ENCODE measurements around the gene BIRC6. TPM values are rescaled to one million over a fixed set of nuclear protein-coding genes. Genes with fewer than 3 reads are reported as not detected.
A peak's percentile ranks its signal among the peaks of the same experiment; 100 is the strongest.
"Not testable (repeated sequence)": the region's sequence is repeated elsewhere in the genome, so short reads cannot be mapped to it uniquely, and the experiment has no call there.

Gene BIRC6
- total RNA-seq, 3 donors from 2014 or later (not counting 1 experiment from before 2014, with no cell fraction given), result 190 to 225 (median 224) TPM

DNA sequence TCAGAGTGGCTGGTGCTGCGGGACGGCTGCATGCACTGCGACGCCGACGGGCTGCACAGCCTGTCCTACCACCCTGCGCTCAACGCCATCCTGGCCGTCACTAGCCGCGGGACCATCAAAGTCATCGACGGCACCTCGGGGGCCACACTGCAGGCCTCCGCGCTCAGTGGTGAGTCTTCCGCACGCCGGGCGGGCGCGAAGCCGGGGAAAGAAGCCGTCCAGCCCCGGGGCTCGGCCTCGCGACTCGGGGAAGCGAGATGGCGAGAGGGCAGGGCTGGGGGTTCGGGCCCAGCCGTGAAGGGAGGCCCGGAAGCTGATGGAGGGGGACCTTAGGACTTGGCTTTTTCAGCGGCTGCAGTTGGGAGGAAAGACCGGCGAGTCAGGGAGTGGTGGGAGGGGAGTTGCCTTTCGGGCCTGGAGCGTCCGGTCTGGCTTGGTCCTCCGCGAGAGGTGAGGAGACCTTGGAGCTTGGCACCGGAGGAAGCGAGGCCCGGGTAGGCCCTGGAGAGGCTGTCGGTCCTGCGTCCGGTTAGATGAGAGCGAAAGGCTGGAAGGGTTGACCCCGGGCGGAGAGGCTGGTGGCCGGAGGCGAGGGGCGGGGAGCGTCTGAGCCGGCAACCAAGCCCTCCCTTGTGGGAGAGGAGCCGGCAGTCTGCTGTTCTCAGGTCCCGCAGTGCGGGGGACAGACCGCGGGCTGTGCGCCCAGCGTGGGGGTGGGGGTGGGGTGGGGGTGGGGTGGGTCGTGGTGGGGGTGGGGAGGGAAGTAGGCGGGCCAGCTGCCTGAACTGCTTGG lies 691 bp downstream of the BIRC6 start:
- peak overlapping the region; percentile 83 to 93 for H3K27ac Mint-ChIP-seq
- WGBS (ENCODE audit: insufficient coverage), result under 1% methylated on average over 55 of the region's 65 CpGs
- Histone ChIP-seq H3K36me3 (ENCODE audit: control insufficient read depth, insufficient read depth, low read length) (no peaks in the 10 kb centered on the region), H3K27me3 (ENCODE audit: control insufficient read depth, insufficient read depth, low read length) (no peaks in the 10 kb centered on the region), H3K9me3 (ENCODE audit: control insufficient read depth, insufficient read depth, low read length) (no peaks in the 10 kb centered on the region), H3K27ac (ENCODE audit: low read length) (peak overlapping the region; percentile 99), H3K4me1 (ENCODE audit: control insufficient read depth, insufficient read depth, low read length) (peaks cover 12% of the 10 kb centered on the region), H3K4me3 (ENCODE audit: low read length) (peak overlapping the region; percentile 98)
- H3K36me3 Mint-ChIP-seq, result no peaks in the 10 kb centered on the region
- H3K4me3 Mint-ChIP-seq, result peak overlapping the region; percentile 89
- no peaks in the 10 kb centered on the region for H3K27me3 Mint-ChIP-seq (ENCODE audit: low read depth in 2 of 2)
- peaks cover 36 to 53% of the 10 kb centered on the region in 2 donors for H3K4me1 Mint-ChIP-seq
- ATAC-seq, result peak in 2 of 3 donors; percentile 14 to 33
- peak in 1 of 2 donors; percentile 40 for DNase-seq
- intact Hi-C loops (cut with micrococcal nuclease), result loop anchor here (5.0 kb wide), 2 partner anchors 80 to 350 kb away; partner anchors contain the start of gene YIPF4
- no peaks in the 10 kb centered on the region for H3K9me3 Mint-ChIP-seq
- TF ChIP-seq, protein P1, sequence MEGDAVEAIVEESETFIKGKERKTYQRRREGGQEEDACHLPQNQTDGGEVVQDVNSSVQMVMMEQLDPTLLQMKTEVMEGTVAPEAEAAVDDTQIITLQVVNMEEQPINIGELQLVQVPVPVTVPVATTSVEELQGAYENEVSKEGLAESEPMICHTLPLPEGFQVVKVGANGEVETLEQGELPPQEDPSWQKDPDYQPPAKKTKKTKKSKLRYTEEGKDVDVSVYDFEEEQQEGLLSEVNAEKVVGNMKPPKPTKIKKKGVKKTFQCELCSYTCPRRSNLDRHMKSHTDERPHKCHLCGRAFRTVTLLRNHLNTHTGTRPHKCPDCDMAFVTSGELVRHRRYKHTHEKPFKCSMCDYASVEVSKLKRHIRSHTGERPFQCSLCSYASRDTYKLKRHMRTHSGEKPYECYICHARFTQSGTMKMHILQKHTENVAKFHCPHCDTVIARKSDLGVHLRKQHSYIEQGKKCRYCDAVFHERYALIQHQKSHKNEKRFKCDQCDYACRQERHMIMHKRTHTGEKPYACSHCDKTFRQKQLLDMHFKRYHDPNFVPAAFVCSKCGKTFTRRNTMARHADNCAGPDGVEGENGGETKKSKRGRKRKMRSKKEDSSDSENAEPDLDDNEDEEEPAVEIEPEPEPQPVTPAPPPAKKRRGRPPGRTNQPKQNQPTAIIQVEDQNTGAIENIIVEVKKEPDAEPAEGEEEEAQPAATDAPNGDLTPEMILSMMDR (IDR thresholded peaks at IDR 0.05), result no peak

- H3K36me3 Mint-ChIP-seq, result no peaks in the 10 kb centered on the region
- TF ChIP-seq, protein P1 (IDR thresholded peaks at IDR 0.05), result no peak
- peak overlapping the region; percentile 83 to 93 for H3K27ac Mint-ChIP-seq
- no peaks in the 10 kb centered on the region for H3K9me3 Mint-ChIP-seq
- Histone ChIP-seq H3K27me3 (ENCODE audit: control insufficient read depth, insufficient read depth, low read length) (no peaks in the 10 kb centered on the region), H3K36me3 (ENCODE audit: control insufficient read depth, insufficient read depth, low read length) (no peaks in the 10 kb centered on the region), H3K4me1 (ENCODE audit: control insufficient read depth, insufficient read depth, low read length) (peaks cover 15% of the 10 kb centered on the region), H3K27ac (ENCODE audit: low read length) (peak overlapping the region; percentile 99), H3K9me3 (ENCODE audit: control insufficient read depth, insufficient read depth, low read length) (no peaks in the 10 kb centered on the region), H3K4me3 (ENCODE audit: low read length) (peak overlapping the region; percentile 98)
- 4% methylated on average over 16 of the region's 16 CpGs for WGBS (ENCODE audit: insufficient coverage)
- peak in 1 of 2 donors; percentile 18 for DNase-seq
- no peaks in the 10 kb centered on the region for H3K27me3 Mint-ChIP-seq (ENCODE audit: low read depth in 2 of 2)
- peaks cover 36 to 53% of the 10 kb centered on the region in 2 donors for H3K4me1 Mint-ChIP-seq
- intact Hi-C loops (cut with micrococcal nuclease), result loop anchor here (5.0 kb wide), 2 partner anchors 81 to 351 kb away; partner anchors contain the start of gene YIPF4
- peak overlapping the region; percentile 89 for H3K4me3 Mint-ChIP-seq
- no peak for ATAC-seq
Observed at GRCh38 chr2:32358111-32358482, 1.3 kb downstream of the BIRC6 start.

GRCh38 chr2:32360416-32360815 lies 3.6 kb downstream of the BIRC6 start:
- no peaks in the 10 kb centered on the region for H3K36me3 ChIP-seq (ENCODE audit: control insufficient read depth, insufficient read depth, low read length)
- no peaks in the 10 kb centered on the region for H3K9me3 ChIP-seq (ENCODE audit: control insufficient read depth, insufficient read depth, low read length)
- Mint-ChIP-seq H3K9me3 (no peaks in the 10 kb centered on the region), H3K4me1 (peaks cover 55 to 73% of the 10 kb centered on the region in 2 donors), H3K4me3 (no peak overlapping the region), H3K27ac (peak overlapping the region; percentile 83 to 93), H3K27me3 (ENCODE audit: low read depth in 2 of 2) (no peaks in the 10 kb centered on the region), H3K36me3 (no peaks in the 10 kb centered on the region)
- 78% methylated on average over 3 of the region's 4 CpGs for WGBS (ENCODE audit: insufficient coverage)
- intact Hi-C loops (cut with micrococcal nuclease), result no loop called here
- no peak overlapping the region for H3K4me3 ChIP-seq (ENCODE audit: low read length)
- H3K27ac ChIP-seq (ENCODE audit: low read length), result no peak overlapping the region
- ATAC-seq (no peak), DNase-seq (no peak)
- TF ChIP-seq, protein P1 (IDR thresholded peaks at IDR 0.05), result no peak
- H3K4me1 ChIP-seq (ENCODE audit: control insufficient read depth, insufficient read depth, low read length), result peaks cover 15% of the 10 kb centered on the region
- H3K27me3 ChIP-seq (ENCODE audit: control insufficient read depth, insufficient read depth, low read length), result no peaks in the 10 kb centered on the region

GRCh38 chr2:32362997-32363396 lies 6.2 kb downstream of the BIRC6 start:
- H3K4me3 ChIP-seq (ENCODE audit: low read length); H3K27ac ChIP-seq (ENCODE audit: low read length); H3K9me3 Mint-ChIP-seq; DNase-seq; intact Hi-C loops (cut with micrococcal nuclease); H3K9me3 ChIP-seq (ENCODE audit: control insufficient read depth, insufficient read depth, low read length); H3K36me3 ChIP-seq (ENCODE audit: control insufficient read depth, insufficient read depth, low read length); H3K36me3 Mint-ChIP-seq; ATAC-seq; H3K27me3 ChIP-seq (ENCODE audit: control insufficient read depth, insufficient read depth, low read length); H3K27me3 Mint-ChIP-seq (ENCODE audit: low read depth in 2 of 2); H3K4me3 Mint-ChIP-seq: not testable (repeated sequence)
- H3K4me1 Mint-ChIP-seq, result peaks cover 73 to 81% of the 10 kb centered on the region in 2 donors
- H3K27ac Mint-ChIP-seq, result peak overlapping the region; percentile 64
- 100% methylated on average over 2 of the region's 2 CpGs for WGBS (ENCODE audit: insufficient coverage)
- peaks cover 10% of the 10 kb centered on the region for H3K4me1 ChIP-seq (ENCODE audit: control insufficient read depth, insufficient read depth, low read length)

Measured in natural killer cell (primary cell).